ENCODE measurements around the gene DDR1. TPM values are rescaled to one million over a fixed set of nuclear protein-coding genes. Genes with fewer than 3 reads are reported as not detected.
"Not testable (repeated sequence)": the region's sequence is repeated elsewhere in the genome, so short reads cannot be mapped to it uniquely, and the experiment has no call there.

The DDR1 gene
- total RNA-seq, 4 donors from 2014 or later: 36.7 to 60.1 (median 39.8) TPM

DNA sequence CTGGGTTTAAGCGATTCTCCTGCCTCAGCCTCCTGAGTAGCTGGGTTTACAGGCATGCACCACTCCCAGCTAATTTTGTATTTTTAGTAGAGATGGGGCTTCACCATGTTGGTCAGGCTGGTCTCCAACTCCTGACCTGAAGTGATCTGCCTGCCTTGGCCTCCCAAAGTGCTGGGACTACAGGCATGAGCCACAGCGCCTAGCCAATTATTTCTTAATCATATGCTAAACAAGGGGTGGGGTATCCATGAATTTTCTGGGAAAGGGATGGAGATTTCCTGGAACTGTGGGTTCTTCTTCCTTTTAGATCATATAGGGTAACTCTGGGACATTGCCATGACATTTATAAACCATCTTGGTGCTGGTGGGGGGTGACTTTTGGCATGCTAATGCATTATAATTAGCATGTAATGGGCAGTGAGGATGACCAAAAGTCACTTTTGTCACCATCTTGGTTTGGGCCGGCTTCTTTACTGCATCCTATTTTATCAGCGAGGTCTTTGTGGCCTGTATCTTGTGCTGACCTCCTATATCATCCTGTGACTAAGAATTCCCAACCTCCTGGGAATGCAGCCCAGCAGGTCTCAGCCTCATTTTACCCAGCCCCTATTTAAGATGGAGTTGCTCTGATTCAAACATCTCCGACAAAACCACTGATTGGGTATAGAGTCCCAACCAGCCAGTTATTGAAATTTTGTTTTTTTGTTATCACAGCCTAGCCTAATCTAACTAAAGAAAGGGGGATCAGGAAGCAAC is 29.9 kb upstream of the DDR1 start:
- Histone ChIP-seq H3K4me1 (no peaks in the 10 kb centered on the region), H3K4me3 (no peak overlapping the region), H3K27ac (no peak overlapping the region), H3K36me3 (no peaks in the 10 kb centered on the region), H3K9me3 (peaks cover 0 to 6% (median 0%) of the 10 kb centered on the region in 4 donors), H3K27me3 (no peaks in the 10 kb centered on the region)
- 89 to 94% methylated on average over 5 of the region's 5 CpGs for WGBS, 2 donors
- no peak for DNase-seq (ENCODE audit: low spot score in 2 of 2)
- TF ChIP-seq, protein P1, sequence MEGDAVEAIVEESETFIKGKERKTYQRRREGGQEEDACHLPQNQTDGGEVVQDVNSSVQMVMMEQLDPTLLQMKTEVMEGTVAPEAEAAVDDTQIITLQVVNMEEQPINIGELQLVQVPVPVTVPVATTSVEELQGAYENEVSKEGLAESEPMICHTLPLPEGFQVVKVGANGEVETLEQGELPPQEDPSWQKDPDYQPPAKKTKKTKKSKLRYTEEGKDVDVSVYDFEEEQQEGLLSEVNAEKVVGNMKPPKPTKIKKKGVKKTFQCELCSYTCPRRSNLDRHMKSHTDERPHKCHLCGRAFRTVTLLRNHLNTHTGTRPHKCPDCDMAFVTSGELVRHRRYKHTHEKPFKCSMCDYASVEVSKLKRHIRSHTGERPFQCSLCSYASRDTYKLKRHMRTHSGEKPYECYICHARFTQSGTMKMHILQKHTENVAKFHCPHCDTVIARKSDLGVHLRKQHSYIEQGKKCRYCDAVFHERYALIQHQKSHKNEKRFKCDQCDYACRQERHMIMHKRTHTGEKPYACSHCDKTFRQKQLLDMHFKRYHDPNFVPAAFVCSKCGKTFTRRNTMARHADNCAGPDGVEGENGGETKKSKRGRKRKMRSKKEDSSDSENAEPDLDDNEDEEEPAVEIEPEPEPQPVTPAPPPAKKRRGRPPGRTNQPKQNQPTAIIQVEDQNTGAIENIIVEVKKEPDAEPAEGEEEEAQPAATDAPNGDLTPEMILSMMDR (IDR thresholded peaks at IDR 0.05): no peak
- no peak for TF ChIP-seq POLR2A (IDR thresholded peaks at IDR 0.05)
- TF ChIP-seq EP300 (IDR thresholded peaks at IDR 0.05): no peak

DNA sequence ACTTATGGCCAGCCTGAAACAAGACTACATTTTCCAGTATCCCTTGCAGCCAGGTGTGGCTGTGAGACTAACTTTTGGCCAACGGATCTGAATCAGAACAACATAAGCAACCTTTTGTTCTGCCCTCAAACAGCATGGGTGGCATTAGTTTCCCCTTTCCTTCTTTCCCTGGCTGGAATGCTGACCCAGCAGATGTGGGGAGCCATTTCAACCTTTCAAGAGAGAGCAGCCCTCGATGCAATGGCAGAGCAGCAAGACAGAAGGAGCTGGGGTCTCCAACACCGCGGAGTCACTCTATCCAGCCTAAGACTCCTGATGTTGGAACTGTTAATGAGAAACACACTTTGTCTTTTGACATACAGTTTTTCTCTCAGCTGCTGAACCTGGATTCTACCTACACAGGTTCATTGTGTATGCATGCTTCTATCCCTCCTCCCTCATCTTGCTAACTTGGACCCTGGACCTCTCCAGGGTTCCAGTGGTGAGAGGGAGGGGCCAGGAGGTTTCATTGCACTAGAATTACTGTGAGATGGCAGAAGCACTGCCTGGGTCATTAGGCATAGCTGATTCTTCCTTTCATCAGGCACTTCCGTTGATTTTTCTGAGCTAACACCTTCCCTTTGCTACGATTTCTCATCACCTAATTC is 28.8 kb upstream of the DDR1 start:
- no peaks in the 10 kb centered on the region for H3K27me3 ChIP-seq
- H3K9me3 ChIP-seq: peaks cover 0 to 9% (median 0%) of the 10 kb centered on the region in 4 donors
- H3K27ac ChIP-seq: no peak overlapping the region
- H3K36me3 ChIP-seq: no peaks in the 10 kb centered on the region
- TF ChIP-seq POLR2A (IDR thresholded peaks at IDR 0.05) (no peak), EP300 (IDR thresholded peaks at IDR 0.05) (no peak)
- TF ChIP-seq, protein P1 (IDR thresholded peaks at IDR 0.05): no peak
- H3K4me1 ChIP-seq: no peaks in the 10 kb centered on the region
- 64 to 67% methylated on average over 6 of the region's 6 CpGs for WGBS, 2 donors
- no peak overlapping the region for H3K4me3 ChIP-seq
- no peak for DNase-seq (ENCODE audit: low spot score in 2 of 2)

DNA sequence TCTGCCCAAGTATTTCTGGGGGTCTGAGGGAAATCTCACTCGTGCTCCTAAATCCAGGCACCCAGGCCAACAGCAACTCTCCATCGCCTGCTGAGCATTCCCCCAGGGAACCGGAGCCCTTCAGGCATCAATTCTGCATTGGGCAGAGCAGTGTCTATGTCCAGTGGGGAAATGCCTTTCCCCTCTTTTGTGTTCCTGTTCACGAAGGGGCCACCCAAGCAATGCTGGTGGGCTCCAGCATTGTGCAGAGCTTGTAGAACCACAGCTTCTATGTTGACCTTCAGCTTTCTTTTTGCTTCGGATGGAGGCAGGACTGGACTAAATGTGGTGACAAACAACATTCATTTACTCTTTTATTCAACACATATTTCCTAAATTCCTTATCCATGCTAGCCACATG is 27.2 kb upstream of the DDR1 start:
- Histone ChIP-seq H3K27ac (no peak overlapping the region), H3K4me1 (no peaks in the 10 kb centered on the region), H3K27me3 (no peaks in the 10 kb centered on the region), H3K4me3 (no peak overlapping the region), H3K36me3 (no peaks in the 10 kb centered on the region), H3K9me3 (peaks cover 0 to 3% (median 0%) of the 10 kb centered on the region in 4 donors)
- TF ChIP-seq POLR2A (IDR thresholded peaks at IDR 0.05): no peak
- TF ChIP-seq EP300 (IDR thresholded peaks at IDR 0.05): no peak
- TF ChIP-seq, protein P1 (IDR thresholded peaks at IDR 0.05): no peak
- no peak for DNase-seq (ENCODE audit: low spot score in 2 of 2)
- WGBS, 2 donors: 48 to 51% methylated on average over 5 of the region's 5 CpGs

DNA sequence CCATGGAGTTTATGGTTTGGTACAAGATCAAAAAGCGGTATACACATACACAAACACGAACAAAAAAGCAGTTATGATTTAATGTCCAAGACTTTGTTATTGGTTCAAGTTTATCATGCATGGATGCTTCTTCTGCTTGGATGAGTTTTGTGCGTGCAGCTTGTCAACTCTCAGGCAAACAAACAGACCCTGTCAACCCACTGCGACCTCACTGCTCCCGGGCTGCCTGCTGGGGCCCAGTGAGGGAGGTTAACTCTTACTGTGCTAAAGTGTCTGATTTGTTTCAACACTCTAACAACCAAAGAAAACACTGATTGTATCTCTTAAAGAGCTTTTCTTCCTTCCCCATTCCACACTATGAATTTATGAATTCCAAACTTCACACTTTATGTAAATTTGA is 26.8 kb upstream of the DDR1 start:
- WGBS, 2 donors: 28 to 29% methylated on average over 5 of the region's 5 CpGs
- H3K4me1 ChIP-seq: no peaks in the 10 kb centered on the region

DNA sequence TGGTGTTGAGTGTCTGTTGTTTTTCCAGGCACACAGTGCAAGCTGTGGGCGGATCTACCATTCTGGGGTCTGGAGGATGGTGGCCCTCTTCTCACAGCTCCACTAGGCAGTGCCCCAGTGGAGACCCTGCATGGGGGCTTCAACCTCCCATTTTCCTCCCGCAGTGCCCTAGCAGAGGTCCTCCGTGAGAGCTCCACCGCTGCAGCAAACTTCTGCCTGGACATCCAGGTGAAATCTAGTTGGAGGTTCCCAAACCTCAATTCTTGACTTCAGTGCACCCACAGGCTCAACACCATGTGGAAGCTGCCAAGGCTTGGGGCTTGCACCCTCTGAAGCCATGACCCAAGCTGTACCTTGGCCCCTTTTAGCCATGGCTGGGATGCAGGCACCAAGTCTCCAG is 24.6 kb upstream of the DDR1 start:
- not testable (repeated sequence) for H3K4me1 ChIP-seq; H3K9me3 ChIP-seq; H3K27ac ChIP-seq; H3K36me3 ChIP-seq; DNase-seq (ENCODE audit: low spot score in 2 of 2); H3K27me3 ChIP-seq; H3K4me3 ChIP-seq
- 100% methylated on average over 2 to 4 of the region's 4 CpGs for WGBS, 2 donors

More for the DNA sequence above, 26.8 kb upstream of the DDR1 start:
- TF ChIP-seq, protein P1 (IDR thresholded peaks at IDR 0.05): no peak
- TF ChIP-seq EP300 (IDR thresholded peaks at IDR 0.05) (no peak), POLR2A (IDR thresholded peaks at IDR 0.05) (no peak)
- Histone ChIP-seq H3K27me3 (no peaks in the 10 kb centered on the region), H3K36me3 (no peaks in the 10 kb centered on the region), H3K9me3 (peaks cover 0 to 3% (median 0%) of the 10 kb centered on the region in 4 donors), H3K4me3 (no peak overlapping the region), H3K27ac (no peak overlapping the region)
- DNase-seq (ENCODE audit: low spot score in 2 of 2): no peak

All from tibial nerve (tissue), 4 donors.